Brain microvascular endothelial cell (primary cell): ENCODE measurements around the gene SNX8.

Experiments used
- DNase-seq: peaks from one replicate; pipeline ENCODE4 v3.0.0-alpha.2; 2020
- H3K27ac ChIP-seq: fragments of 250-450 bp; sonication (Bioruptor Pico); 2 replicates; pipeline ENCODE4 v1.5.1; 2020; ENCODE audit warnings: mild to moderate bottlenecking, moderate library complexity
- H3K27me3 ChIP-seq: fragments of 250-450 bp; sonication (Bioruptor Pico); replicated peaks from 2 replicates; pipeline ENCODE4 v1.5.1; 2020; ENCODE audit warnings: mild to moderate bottlenecking
- H3K36me3 ChIP-seq: fragments of 250-450 bp; sonication (Bioruptor Pico); replicated peaks from 2 replicates; pipeline ENCODE4 v1.5.1; 2020; ENCODE audit warnings: mild to moderate bottlenecking
- H3K4me3 ChIP-seq: 2 replicates; pipeline ENCODE4 v1.5.1; 2011; ENCODE audit warnings: low read depth, mild to moderate bottlenecking, control low read depth, low read length, moderate library complexity
- in situ Hi-C: cut with HindIII; loops from 2 replicates; pipeline ENCODE4 v1.10.0; 2017; ENCODE audit warnings: low sequenced_read_pairs, low pct_ligation_motif_present
- TF ChIP-seq, protein P1 (sequence below): IDR thresholded peaks from 2 replicates; pipeline ENCODE4 v1.5.1; 2011; ENCODE audit warnings: low read depth, mild to moderate bottlenecking, moderate library complexity, low read length, control low read depth, inconsistent platforms; ENCODE audit errors: missing control alignments

The SNX8 gene

GRCh38 chr7:2229467-2229866, 84.8 kb downstream of the SNX8 start:
- H3K27me3 ChIP-seq = no peaks in the 10 kb centered on the region
- H3K27ac ChIP-seq = no peak overlapping the region
- no peak overlapping the region for H3K4me3 ChIP-seq
- in situ Hi-C loops = no loop called here
- H3K36me3 ChIP-seq = peaks cover 12% of the 10 kb centered on the region
- no peak for DNase-seq
- TF ChIP-seq, protein P1, sequence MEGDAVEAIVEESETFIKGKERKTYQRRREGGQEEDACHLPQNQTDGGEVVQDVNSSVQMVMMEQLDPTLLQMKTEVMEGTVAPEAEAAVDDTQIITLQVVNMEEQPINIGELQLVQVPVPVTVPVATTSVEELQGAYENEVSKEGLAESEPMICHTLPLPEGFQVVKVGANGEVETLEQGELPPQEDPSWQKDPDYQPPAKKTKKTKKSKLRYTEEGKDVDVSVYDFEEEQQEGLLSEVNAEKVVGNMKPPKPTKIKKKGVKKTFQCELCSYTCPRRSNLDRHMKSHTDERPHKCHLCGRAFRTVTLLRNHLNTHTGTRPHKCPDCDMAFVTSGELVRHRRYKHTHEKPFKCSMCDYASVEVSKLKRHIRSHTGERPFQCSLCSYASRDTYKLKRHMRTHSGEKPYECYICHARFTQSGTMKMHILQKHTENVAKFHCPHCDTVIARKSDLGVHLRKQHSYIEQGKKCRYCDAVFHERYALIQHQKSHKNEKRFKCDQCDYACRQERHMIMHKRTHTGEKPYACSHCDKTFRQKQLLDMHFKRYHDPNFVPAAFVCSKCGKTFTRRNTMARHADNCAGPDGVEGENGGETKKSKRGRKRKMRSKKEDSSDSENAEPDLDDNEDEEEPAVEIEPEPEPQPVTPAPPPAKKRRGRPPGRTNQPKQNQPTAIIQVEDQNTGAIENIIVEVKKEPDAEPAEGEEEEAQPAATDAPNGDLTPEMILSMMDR = no peak

GRCh38 chr7:2228921-2229320, 85.3 kb downstream of the SNX8 start:
- in situ Hi-C loops = no loop called here
- peaks cover 12% of the 10 kb centered on the region for H3K36me3 ChIP-seq
- H3K27ac ChIP-seq = no peak overlapping the region
- no peak for DNase-seq
- H3K4me3 ChIP-seq = no peak overlapping the region
- TF ChIP-seq, protein P1 = no peak
- H3K27me3 ChIP-seq = no peaks in the 10 kb centered on the region

DNA sequence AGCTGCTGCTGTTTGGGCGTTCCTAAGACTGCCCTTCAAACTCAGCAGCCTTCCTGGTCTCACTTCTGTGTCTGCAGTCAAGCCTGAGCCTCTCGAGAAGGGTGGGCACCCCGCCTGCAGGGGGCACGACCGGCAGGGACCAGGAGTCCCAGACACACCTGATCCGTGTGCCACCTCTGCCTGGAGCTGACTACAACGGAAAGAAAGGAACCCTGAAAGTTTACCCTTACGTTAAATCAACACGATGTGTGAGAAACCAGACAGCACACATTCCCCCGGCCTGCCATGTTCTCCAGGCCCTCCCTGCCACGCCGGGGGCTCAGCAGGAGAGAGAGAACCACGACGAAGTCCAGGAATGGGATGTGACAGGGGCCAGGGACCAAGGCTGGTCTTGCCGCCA, 86.5 kb downstream of the SNX8 start:
- Histone ChIP-seq H3K36me3 (peaks cover 14% of the 10 kb centered on the region), H3K27me3 (no peaks in the 10 kb centered on the region), H3K27ac (no peak overlapping the region), H3K4me3 (no peak overlapping the region)
- DNase-seq = no peak
- in situ Hi-C loops = no loop called here
- TF ChIP-seq, protein P1 = no peak

- H3K36me3 ChIP-seq = peaks cover 16% of the 10 kb centered on the region
- H3K27ac ChIP-seq = no peak overlapping the region
- in situ Hi-C loops = no loop called here
- no peaks in the 10 kb centered on the region for H3K27me3 ChIP-seq
- TF ChIP-seq, protein P1 = no peak
- no peak overlapping the region for H3K4me3 ChIP-seq
- DNase-seq = no peak
Measured at GRCh38 chr7:2225830-2226229, 88.4 kb downstream of the SNX8 start.

GRCh38 chr7:2225336-2225735, 88.9 kb downstream of the SNX8 start:
- no peak overlapping the region for H3K27ac ChIP-seq
- DNase-seq = no peak
- H3K27me3 ChIP-seq = no peaks in the 10 kb centered on the region
- TF ChIP-seq, protein P1 = no peak
- H3K36me3 ChIP-seq = peaks cover 16% of the 10 kb centered on the region
- in situ Hi-C loops = no loop called here
- H3K4me3 ChIP-seq = no peak overlapping the region

DNA sequence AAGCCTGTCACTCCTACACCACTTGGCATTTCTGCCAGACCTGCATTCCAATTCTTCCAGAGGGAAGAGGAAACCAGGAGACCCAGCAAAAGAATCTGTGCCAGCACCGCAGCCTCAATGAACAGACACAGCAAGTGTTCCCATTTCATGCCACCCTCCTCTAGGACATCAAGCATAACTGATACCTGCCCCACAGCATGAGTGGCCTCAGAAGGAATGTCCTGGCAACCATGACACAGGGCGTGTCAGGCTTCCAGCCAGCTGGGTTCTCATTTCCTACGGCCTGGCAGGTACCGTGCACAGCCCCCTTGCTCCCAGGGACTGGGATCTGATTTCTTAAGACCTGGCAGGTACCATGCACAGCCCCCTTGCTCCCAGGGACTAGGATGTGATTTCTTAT, 89.3 kb downstream of the SNX8 start:
- DNase-seq = no peak
- no peak overlapping the region for H3K27ac ChIP-seq
- TF ChIP-seq, protein P1 = no peak
- H3K36me3 ChIP-seq = peaks cover 16% of the 10 kb centered on the region
- no peaks in the 10 kb centered on the region for H3K27me3 ChIP-seq
- H3K4me3 ChIP-seq = no peak overlapping the region
- in situ Hi-C loops = no loop called here
